Right kidney (tissue), 1 donor: ENCODE results near the gene ANKHD1.
"Not testable (repeated sequence)": the region's sequence is repeated elsewhere in the genome, so short reads cannot be mapped to it uniquely, and the experiment has no call there.

Experiments
- DNase-seq: peaks from one replicate; pipeline ENCODE4 v3.0.0-alpha.2; 2016

Gene ANKHD1

GRCh38 chr5:140420665-140421361, 19.2 kb downstream of the ANKHD1 start:
- DNase-seq = no peak

DNA sequence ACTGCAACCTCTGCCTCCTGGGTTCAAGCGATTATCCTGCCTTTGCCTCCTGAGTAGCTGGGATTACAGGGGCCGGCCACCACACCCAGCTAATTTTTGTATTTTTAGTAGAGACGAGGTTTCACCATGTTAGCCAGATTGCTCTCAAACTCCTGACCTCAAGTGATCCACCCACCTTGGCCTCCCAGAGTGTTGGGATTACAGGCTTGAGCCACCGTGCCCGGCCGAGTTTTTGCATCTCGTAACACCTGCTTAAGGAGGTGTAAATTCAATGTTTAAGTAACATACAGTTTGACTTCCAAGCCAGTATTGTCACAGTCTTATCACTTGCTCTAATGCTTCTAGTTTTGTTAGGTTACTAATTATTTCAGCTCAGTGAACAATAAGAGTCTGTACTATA, 19.7 kb downstream of the ANKHD1 start:
- not testable (repeated sequence) for DNase-seq

- DNase-seq = no peak
These were observed 22.0 kb downstream of the ANKHD1 start for GRCh38 chr5:140423609-140424008.

GRCh38 chr5:140424135-140424534, 22.5 kb downstream of the ANKHD1 start:
- no peak for DNase-seq

DNA sequence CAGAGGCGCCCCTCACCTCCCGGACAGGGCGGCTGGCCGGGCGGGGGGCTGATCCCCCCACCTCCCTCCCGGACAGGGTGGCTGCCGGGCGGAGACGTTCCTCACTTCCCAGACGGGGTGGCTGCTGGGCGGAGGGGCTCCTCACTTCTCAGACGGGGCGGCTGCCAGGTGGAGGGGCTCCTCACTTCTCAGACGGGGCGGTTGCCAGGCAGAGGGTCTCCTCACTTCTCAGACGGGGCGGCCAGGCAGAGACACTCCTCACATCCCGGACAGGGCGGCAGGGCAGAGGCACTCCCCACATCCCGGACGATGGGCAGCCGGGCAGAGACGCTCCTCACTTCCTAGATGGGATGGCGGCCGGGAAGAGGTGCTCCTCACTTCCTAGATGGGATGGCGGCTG, 26.1 kb downstream of the ANKHD1 start:
- DNase-seq = not testable (repeated sequence)

- no peak for DNase-seq
These were observed 28.1 kb downstream of the ANKHD1 start for GRCh38 chr5:140429724-140430123.

- no peak for DNase-seq
These were observed 30.6 kb downstream of the ANKHD1 start for GRCh38 chr5:140432212-140432611.

DNA sequence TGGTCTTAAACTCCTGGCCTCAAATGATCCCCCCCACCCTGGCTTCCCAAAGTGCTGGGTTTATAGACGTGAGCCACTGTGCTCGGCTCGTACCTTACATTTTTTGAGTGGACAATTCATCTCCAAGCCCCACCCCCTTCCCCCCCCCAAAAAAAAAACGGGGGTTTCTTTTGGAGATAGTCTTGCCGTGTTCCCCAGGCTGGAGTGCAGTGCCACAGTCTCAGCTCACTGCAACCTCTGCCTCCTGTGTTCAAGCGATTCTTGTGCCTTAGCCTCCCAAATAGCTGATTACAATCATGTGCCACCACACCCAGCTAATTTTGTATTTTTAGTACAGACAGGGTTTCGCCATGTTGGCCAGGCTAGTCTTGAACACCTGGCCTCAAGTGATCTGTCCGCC, 31.3 kb downstream of the ANKHD1 start:
- no peak for DNase-seq

- DNase-seq = not testable (repeated sequence)
These were observed 55.7 kb downstream of the ANKHD1 start for GRCh38 chr5:140457368-140457767.

DNA sequence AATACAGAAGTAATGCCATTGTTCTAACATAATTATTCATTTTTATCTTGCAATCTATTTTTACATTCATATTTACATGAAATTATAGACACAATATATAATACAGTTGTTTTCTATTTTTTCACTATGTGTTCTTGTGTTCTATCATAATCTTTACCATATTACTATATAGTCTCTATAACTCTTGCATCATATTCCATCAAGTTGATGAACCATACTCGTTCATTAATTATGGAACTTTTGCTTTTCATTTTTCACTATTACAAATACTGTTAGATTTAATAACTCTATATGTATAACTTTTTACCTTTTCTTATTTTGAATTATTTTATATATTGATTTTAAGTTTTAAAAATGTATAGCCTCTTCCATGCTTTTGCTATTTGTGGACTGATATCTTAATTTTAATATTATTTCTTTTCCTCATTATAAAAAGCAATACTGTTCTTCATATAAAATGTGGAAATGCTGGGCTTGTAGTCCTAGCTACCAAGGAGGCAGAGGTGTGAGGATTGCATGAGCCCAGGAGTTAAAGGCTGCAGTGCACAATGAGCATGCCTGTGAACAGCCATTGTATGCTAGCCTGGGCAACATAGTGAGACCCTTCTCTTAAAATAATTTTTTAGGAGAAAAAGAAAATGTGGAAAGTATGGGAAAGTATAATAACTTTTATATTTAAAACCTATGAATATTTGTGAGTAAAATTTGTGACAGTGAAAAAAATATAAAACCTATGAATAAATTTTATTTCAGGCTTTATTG, 65.5 kb downstream of the ANKHD1 start:
- DNase-seq = no peak

DNA sequence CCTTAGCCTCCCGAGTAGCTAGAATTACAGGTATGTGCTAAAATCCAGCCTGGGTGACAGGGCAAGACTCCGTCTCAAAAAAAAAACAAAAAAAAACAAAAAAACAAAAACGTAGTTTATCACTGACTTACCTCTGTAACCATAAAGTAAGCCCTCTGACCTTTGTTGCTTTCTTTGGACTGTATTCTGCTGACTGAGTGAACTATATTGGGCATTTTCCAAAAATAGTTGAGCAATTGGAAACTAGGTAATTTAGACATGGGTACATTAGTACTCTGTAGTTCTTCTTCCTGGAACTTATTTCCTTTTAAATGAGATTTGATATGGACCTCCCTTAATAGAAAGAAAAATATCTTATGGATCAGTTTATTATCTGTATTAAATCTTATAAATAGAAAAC, 66.6 kb downstream of the ANKHD1 start:
- DNase-seq = no peak

- no peak for DNase-seq
These were observed 67.6 kb downstream of the ANKHD1 start for GRCh38 chr5:140469259-140469658.

DNA sequence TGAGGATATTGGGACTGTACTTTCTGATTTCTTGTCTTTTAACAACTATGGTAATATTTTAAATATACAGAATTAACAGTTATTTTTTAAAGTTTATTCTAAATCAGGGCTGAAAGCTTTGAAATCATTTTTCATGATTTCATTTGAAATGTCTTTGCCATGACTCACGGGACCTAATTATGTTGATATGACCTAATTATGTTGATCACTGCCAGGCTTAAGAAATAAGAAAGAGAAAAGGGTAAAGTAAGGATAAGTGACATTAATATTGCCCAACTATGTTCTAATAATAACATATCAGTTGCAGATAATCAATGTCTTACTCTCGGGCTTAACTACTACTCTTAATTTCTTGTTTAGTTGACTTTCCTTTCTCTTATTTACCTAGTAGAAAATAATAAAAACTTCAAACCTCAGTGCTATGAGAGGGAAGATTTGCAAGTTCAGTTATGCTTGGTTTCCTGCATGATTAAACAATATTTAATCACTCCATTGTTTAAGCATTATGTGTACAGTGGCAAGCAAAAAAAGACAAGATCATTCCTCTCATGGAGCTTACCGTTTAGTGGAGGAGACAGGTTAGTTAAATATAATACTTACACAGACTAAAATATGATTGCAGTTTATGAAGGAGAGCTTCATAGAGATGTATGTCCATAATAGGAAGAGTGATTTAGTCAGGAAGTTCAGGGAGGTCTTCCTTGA, 78.8 kb downstream of the ANKHD1 start:
- DNase-seq = no peak

GRCh38 chr5:140481758-140482157, 80.1 kb downstream of the ANKHD1 start:
- no peak for DNase-seq

GRCh38 chr5:140483055-140483454, 81.4 kb downstream of the ANKHD1 start:
- no peak for DNase-seq

DNA sequence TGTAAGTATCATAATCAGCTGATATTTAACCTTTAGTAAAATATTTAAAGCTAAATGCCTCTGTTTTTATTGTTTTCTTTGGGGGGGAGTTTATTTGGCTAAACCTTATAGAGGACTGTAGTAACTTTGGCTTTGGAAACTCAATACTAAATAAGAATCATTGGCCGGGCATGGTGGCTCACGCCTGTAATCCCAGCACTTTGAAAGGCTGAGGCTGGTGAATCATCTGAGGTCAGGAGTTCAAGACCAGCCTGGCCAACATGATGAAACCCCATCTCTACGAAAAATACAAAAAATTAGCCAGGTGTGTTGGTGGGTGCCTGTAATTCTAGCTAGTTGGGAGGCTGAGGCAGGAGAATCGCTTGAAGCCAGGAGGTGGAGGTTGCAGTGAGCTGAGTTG, 86.5 kb downstream of the ANKHD1 start:
- not testable (repeated sequence) for DNase-seq

DNA sequence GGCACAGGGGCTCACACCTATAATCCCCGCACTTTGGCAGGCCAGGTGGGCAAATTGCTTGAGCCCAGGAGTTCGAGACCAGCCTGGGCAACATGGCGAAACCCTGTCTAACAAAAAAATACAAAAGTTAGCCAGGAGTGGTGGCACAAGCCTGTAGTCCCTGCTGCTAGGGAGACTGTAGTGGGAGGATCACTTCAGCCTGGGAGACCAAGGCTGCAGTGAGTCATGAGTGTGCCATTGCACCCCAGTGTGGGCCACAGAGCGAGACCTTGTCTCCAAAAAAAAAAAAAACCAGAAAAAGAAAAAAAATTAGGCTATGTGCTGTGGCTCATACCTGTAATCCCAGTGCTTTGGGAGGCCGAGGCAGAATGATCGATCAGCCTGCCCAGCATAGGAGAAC, 87.3 kb downstream of the ANKHD1 start:
- no peak for DNase-seq

DNA sequence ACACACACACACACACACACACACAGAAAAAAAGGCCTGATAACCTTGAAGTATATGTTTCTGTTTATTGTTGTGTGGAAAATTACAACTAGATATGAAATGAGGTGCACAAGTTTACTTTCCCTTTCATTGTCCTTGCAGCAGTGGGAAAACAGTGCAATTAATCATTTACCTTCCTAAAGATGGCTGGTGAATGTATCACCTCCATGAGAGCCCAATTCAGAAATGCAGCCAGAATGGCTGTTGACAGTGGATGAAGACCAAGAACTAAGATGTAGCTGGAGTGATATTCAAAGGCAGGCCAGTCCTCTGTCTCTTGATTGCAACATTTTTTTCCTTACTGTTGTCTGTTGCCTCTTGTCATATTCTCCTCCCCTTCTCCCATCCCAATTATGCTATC, 96.3 kb downstream of the ANKHD1 start:
- DNase-seq = no peak

DNA sequence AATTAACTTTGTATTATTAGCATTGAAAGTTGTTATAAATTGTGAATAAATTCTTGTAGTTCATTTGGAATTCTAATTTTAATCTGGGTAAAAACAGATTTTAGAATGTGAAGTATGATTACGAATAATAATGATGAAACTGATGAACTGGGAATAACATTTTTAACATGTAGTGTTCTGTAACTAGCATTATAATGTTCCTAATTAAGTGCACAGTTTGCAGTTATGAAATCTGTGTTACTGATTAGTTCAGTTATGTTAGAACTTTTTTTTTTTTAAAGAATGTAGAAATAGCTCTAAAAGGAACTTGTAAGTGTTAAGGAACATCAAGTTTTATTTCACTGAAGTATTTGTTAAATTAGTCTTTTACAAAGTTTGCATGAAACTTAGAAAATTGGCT, 97.0 kb downstream of the ANKHD1 start:
- DNase-seq = no peak

DNA sequence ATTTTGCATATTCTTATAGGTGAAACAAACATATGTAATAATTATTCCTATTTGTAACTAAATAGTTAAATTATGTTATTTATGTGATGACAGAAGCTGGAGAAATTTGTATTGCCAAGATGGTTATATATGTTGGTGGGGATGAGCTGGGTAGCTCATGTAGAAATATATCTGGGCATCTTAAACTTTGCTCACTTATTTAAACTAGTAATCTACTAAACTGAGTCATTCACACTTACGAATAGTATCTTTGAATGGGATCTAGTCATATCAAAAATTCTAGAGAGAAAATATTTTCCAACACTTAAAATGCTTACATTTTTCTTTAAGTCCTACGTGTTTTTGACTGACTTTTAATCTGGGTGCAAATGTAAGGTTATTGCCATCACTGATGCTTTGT, 101.2 kb downstream of the ANKHD1 start:
- DNase-seq = no peak

DNA sequence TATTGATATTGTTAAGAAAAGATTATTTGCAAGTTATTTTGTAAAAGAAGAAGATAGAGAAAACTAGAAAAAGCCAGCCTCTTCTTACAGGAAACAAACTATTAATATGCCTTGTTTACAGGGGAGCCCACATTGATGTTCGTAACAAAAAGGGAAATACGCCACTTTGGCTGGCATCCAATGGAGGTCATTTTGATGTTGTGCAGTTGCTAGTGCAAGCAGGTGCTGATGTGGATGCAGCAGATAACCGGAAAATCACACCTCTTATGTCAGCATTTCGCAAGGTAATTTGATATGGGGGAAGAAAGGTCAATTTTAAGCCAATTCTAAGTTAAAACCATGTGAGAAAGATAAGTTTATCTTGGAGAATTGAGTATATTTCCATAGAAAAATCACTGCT, 108.3 kb downstream of the ANKHD1 start:
- no peak for DNase-seq

- no peak for DNase-seq
These were observed 111.5 kb downstream of the ANKHD1 start for GRCh38 chr5:140513124-140513523.

DNA sequence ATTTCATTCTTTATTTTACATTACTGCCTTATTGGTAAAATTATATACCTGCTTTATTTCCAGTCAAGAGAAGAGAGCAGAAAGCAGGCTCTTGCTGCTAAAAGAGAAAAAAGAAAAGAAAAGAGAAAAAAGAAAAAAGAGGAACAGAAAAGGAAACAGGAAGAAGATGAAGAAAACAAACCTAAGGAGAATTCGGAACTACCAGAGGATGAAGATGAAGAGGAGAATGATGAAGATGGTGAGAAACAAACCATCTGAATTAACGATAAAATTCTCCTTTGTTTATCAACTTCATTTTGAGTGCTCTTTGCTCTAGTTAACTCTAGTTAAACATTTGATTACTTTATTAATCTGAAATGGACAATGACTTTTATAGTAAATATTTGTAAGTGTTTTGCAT, 122.4 kb downstream of the ANKHD1 start:
- DNase-seq = no peak

DNA sequence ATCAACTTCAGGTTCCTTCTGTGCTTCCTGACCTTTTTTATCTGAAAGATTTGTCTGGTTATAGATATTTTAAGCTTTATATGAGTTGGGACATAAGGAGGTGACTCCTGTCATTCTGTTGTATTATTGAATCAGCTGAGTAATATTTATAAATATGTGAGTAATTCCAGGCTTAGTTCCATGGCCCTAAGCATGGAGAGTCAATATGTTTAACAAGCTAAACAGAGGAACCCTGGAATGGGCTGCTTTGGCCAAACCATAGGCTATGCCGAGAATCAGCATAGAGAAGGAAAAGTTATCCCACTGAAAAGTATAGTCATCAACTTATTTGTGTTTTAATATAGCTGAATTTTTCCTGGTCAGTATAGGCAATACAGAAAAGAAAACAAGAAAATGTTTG, 138.6 kb downstream of the ANKHD1 start:
- no peak for DNase-seq
